DMS153 treated with DMSO at 0.1 percent for 48 hours (cell line): ENCODE data around the gene ZBTB16.

Experiments
- DNase-seq: peaks from one replicate; lab custom pipeline; 2025; ENCODE audit not compliant: unreplicated experiment; lab: John Stamatoyannopoulos, UW

ZBTB16 gene

GRCh38 chr11:114163229-114163631, 103.7 kb downstream of the ZBTB16 start:
- no peak for DNase-seq

GRCh38 chr11:114163830-114164401, 104.4 kb downstream of the ZBTB16 start:
- no peak for DNase-seq

- DNase-seq, result no peak
These were observed 105.0 kb downstream of the ZBTB16 start for GRCh38 chr11:114164546-114164945.

GRCh38 chr11:114165326-114166230, 106.1 kb downstream of the ZBTB16 start:
- DNase-seq, result no peak

GRCh38 chr11:114166362-114166761, 106.9 kb downstream of the ZBTB16 start:
- DNase-seq, result no peak

- DNase-seq, result no peak
These were observed 107.4 kb downstream of the ZBTB16 start for GRCh38 chr11:114166897-114167323.

- DNase-seq, result no peak
These were observed 107.8 kb downstream of the ZBTB16 start for GRCh38 chr11:114167355-114167754.

- DNase-seq, result no peak
These were observed 108.4 kb downstream of the ZBTB16 start for GRCh38 chr11:114167771-114168448.

GRCh38 chr11:114168691-114169090, 109.2 kb downstream of the ZBTB16 start:
- DNase-seq, result no peak

- no peak for DNase-seq
These were observed 109.8 kb downstream of the ZBTB16 start for GRCh38 chr11:114169321-114169749.

- no peak for DNase-seq
These were observed 110.3 kb downstream of the ZBTB16 start for GRCh38 chr11:114169821-114170220.

- DNase-seq, result no peak
These were observed 110.7 kb downstream of the ZBTB16 start for GRCh38 chr11:114170226-114170625.

- no peak for DNase-seq
These were observed 111.9 kb downstream of the ZBTB16 start for GRCh38 chr11:114171257-114172054.

GRCh38 chr11:114172055-114172861, 112.7 kb downstream of the ZBTB16 start:
- DNase-seq, result no peak

- DNase-seq, result no peak
These were observed 113.4 kb downstream of the ZBTB16 start for GRCh38 chr11:114172871-114173444.

- no peak for DNase-seq
These were observed 114.3 kb downstream of the ZBTB16 start for GRCh38 chr11:114173843-114174242.

- DNase-seq, result no peak
These were observed 115.4 kb downstream of the ZBTB16 start for GRCh38 chr11:114174712-114175495.

GRCh38 chr11:114175706-114176105, 116.2 kb downstream of the ZBTB16 start:
- no peak for DNase-seq

GRCh38 chr11:114176321-114176720, 116.8 kb downstream of the ZBTB16 start:
- DNase-seq, result no peak
